ENCODE results near the gene PPM1M. TPM values are rescaled to one million over a fixed set of nuclear protein-coding genes. Genes with fewer than 3 reads are reported as not detected.
A peak's percentile ranks its signal among the peaks of the same experiment; 100 is the strongest.

PPM1M gene, protein sequence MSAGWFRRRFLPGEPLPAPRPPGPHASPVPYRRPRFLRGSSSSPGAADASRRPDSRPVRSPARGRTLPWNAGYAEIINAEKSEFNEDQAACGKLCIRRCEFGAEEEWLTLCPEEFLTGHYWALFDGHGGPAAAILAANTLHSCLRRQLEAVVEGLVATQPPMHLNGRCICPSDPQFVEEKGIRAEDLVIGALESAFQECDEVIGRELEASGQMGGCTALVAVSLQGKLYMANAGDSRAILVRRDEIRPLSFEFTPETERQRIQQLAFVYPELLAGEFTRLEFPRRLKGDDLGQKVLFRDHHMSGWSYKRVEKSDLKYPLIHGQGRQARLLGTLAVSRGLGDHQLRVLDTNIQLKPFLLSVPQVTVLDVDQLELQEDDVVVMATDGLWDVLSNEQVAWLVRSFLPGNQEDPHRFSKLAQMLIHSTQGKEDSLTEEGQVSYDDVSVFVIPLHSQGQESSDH
- total RNA-seq, result 6.1 and 6.7 TPM in 2 replicates
- long read RNA-seq, result 0 reads

DNA sequence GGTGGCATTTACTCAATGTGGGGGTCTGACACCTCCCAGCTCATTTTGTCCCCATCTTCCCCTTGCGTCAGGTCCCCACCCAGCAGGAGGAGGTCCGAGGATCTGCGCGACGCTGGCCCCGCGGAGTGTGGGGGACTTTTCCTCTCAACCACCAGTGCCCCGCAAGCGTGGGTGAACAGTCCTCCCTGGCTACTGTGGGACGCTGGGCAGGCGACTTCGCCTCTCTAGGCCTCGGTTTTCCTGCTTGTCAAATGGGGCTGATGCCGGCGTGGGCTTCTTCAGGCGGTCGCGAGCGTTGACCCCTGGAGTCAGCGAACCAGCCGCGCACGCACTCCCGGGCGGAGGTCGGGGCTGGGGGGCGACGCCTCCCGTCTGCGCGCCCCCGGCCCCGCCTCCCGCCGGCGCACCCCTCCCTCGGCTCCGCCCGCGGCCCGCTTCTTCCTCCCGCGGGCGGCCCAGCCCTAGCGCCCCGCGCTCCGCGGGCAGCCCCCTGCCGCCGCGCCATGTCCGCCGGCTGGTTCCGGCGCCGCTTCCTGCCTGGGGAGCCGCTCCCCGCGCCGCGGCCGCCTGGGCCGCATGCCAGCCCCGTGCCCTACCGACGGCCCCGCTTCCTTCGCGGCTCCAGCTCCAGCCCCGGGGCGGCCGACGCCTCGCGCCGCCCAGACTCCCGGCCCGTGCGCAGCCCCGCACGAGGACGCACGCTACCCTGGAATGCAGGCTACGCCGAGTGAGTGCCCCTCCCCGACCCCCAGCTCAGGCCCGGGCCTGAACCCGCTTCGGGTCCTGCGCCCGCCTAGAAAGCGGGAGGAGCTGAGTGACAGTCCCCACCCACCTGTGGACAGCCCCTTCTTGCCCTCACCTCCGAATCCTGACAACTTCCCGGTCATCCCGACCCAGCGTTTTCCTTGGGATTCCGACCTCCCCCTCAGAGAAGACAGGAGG, at the start of gene PPM1M:
TSS of gene PPM1M (plus strand) at position 438 of the 942 bp plus-strand sequence. CDS start at position 504, 66 bp downstream.
- H3K27ac Mint-ChIP-seq, result peak within 1 kb of the TSS; percentile 69
- H3K4me1 Mint-ChIP-seq (ENCODE audit: low read depth), result peaks cover 3% of the 10 kb centered on the region
- H3K36me3 Mint-ChIP-seq (ENCODE audit: insufficient read depth), result peaks cover 3% of the 10 kb centered on the region
- H3K4me3 Mint-ChIP-seq (ENCODE audit: low read depth), result peak within 1 kb of the TSS; percentile 67
- DNase-seq (ENCODE audit: low spot score, unreplicated experiment), result no peak
- TF ChIP-seq, protein P1, sequence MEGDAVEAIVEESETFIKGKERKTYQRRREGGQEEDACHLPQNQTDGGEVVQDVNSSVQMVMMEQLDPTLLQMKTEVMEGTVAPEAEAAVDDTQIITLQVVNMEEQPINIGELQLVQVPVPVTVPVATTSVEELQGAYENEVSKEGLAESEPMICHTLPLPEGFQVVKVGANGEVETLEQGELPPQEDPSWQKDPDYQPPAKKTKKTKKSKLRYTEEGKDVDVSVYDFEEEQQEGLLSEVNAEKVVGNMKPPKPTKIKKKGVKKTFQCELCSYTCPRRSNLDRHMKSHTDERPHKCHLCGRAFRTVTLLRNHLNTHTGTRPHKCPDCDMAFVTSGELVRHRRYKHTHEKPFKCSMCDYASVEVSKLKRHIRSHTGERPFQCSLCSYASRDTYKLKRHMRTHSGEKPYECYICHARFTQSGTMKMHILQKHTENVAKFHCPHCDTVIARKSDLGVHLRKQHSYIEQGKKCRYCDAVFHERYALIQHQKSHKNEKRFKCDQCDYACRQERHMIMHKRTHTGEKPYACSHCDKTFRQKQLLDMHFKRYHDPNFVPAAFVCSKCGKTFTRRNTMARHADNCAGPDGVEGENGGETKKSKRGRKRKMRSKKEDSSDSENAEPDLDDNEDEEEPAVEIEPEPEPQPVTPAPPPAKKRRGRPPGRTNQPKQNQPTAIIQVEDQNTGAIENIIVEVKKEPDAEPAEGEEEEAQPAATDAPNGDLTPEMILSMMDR (IDR thresholded peaks at IDR 0.05; ENCODE audit: unreplicated experiment), result no peak
- H3K9me3 Mint-ChIP-seq (ENCODE audit: low read depth), result no peaks in the 10 kb centered on the region
- peaks cover 36% of the 10 kb centered on the region for H3K27me3 Mint-ChIP-seq

DNA sequence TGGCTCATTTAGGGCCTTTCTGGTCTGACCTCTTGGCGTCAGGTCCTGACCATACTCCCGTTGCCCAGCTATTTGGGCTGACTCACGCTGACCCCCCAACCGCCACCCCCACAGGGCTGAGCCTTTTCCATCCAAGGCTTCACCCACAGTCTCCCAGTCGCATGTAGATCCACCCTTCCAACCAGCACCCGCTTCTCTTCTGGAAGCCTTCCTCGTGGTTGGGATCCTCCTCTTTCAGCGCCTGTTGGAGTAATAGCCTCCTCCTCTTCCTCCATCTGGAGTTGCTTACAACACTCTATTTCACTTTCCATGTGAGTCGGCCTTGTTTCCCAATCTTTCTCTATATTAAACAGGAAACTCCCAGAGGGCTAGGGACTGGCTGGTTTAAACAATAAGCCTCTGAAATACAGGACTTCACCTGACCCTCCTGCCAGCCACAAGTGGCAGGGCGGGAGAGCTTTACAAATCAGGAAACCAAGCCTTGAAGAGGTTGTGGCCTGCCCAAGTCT, 49.7 kb upstream of the PPM1M start:
- Mint-ChIP-seq H3K27ac (peak overlapping the region; percentile 84), H3K4me3 (ENCODE audit: low read depth) (no peak overlapping the region), H3K4me1 (ENCODE audit: low read depth) (peaks cover 17% of the 10 kb centered on the region), H3K27me3 (no peaks in the 10 kb centered on the region), H3K9me3 (ENCODE audit: low read depth) (no peaks in the 10 kb centered on the region), H3K36me3 (ENCODE audit: insufficient read depth) (peaks cover 4% of the 10 kb centered on the region)
- TF ChIP-seq, protein P1 (IDR thresholded peaks at IDR 0.05; ENCODE audit: unreplicated experiment), result no peak
- DNase-seq (ENCODE audit: low spot score, unreplicated experiment), result no peak

DNA sequence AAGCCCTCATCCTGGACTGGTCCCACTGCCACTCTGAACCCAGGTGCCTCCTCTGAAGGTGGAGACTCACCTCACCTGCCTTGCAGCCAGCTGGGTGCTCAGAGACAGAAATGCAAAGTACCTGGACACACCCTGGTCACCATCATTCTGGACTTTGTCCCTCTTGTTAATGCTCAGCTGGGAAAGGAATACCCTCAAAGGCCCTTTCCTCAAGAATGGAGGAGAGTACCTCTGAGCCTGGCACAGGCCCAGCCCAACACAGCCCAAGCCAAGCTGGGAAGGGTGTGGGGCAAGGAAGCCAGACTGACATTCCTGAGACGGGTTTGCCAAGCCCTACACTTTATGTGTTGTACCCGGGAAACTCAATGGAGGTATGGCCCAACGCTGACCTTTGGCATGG, 48.6 kb upstream of the PPM1M start:
- TF ChIP-seq, protein P1 (IDR thresholded peaks at IDR 0.05; ENCODE audit: unreplicated experiment), result no peak
- H3K9me3 Mint-ChIP-seq (ENCODE audit: low read depth), result no peaks in the 10 kb centered on the region
- no peaks in the 10 kb centered on the region for H3K27me3 Mint-ChIP-seq
- no peak overlapping the region for H3K4me3 Mint-ChIP-seq (ENCODE audit: low read depth)
- peaks cover 17% of the 10 kb centered on the region for H3K4me1 Mint-ChIP-seq (ENCODE audit: low read depth)
- H3K36me3 Mint-ChIP-seq (ENCODE audit: insufficient read depth), result peaks cover 5% of the 10 kb centered on the region
- H3K27ac Mint-ChIP-seq, result no peak overlapping the region
- DNase-seq (ENCODE audit: low spot score, unreplicated experiment), result no peak

DNA sequence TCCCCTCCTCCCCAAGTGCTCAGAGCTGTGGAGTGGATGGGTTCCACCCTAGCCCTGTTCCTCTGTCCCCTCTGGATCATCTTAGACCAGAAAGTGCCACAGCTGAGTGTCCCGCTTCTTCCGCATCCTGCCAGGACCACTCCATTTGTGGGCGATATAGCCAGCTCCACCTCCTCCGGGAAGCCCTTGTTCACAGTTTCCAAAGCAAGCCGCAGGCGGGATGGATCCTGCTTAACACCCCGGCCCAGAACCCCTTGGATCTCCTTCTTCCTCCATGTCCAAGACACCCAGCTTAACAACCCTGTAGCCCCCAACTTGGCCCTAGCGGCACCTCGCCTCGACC, 48.1 kb upstream of the PPM1M start:
- H3K4me1 Mint-ChIP-seq (ENCODE audit: low read depth), result peaks cover 17% of the 10 kb centered on the region
- no peaks in the 10 kb centered on the region for H3K9me3 Mint-ChIP-seq (ENCODE audit: low read depth)
- no peaks in the 10 kb centered on the region for H3K27me3 Mint-ChIP-seq
- H3K36me3 Mint-ChIP-seq (ENCODE audit: insufficient read depth), result peaks cover 5% of the 10 kb centered on the region
- H3K4me3 Mint-ChIP-seq (ENCODE audit: low read depth), result peak overlapping the region; percentile 98
- no peak for DNase-seq (ENCODE audit: low spot score, unreplicated experiment)
- TF ChIP-seq, protein P1 (IDR thresholded peaks at IDR 0.05; ENCODE audit: unreplicated experiment), result no peak
- peak overlapping the region; percentile 91 for H3K27ac Mint-ChIP-seq
